Activated CD8-positive, alpha-beta memory T cell treated with anti-CD3 and anti-CD28 coated beads, Interleukin-2, amount 50 U/mL, for 24 hours (primary cell): ENCODE data around the gene PATL2.
"Not testable (repeated sequence)": the region's sequence is repeated elsewhere in the genome, so short reads cannot be mapped to it uniquely, and the experiment has no call there.

Experiments
- DNase-seq: peaks from one replicate; pipeline ENCODE4 v3.0.0-alpha.2; 2020; ENCODE audit errors: extremely low read depth

PATL2 gene

DNA sequence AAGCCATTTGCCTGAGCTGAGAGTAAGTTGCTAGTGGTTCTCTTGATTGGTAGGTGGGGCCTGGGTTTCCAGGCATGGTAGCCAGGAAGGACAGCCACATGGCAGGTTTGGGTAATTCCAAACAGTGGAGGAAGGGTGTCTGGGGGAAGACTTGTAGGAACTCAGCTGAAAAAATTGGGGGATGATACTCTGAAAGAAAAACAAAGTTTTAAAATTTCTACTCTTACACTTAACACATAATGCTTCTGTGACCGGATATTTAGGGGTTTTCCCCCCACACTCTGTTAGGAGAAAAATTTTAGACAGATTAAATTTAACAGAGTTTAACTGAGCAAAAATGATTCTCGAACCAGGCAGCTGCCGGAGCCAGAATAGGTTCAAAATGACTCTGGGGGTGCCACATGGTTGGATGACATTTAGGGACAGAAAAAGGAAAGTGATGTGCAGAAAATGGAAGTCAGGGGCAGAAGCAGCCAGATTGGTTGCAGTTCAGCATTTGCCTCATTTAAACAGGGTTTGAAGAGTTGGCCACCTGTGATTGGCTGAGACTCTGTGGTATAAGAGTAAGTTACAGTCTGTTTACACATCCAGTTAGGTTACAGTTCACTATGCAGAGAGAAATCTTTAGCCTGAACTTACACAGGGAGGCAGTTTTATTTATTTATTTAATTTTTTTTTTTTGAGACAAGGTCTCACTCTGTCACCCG, 8.3 kb upstream of the PATL2 start:
- DNase-seq, result no peak

DNA sequence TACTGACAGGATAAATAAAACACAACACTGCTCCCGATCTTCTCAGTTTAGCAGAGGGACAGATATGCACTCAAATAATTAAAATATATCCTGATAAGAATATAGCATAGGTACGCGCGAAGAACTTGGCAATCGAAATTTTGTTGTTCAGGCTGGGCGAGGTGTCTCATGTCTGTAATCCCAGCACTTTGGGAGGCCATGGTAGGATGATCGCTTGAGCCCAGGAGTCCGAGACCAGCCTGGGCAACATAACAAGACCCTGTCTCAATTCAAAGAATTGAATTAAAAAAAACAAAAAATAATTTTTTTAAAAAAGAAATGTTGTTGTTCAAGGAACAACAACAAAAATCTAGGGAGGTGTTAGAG, 7.8 kb upstream of the PATL2 start:
- no peak for DNase-seq

DNA sequence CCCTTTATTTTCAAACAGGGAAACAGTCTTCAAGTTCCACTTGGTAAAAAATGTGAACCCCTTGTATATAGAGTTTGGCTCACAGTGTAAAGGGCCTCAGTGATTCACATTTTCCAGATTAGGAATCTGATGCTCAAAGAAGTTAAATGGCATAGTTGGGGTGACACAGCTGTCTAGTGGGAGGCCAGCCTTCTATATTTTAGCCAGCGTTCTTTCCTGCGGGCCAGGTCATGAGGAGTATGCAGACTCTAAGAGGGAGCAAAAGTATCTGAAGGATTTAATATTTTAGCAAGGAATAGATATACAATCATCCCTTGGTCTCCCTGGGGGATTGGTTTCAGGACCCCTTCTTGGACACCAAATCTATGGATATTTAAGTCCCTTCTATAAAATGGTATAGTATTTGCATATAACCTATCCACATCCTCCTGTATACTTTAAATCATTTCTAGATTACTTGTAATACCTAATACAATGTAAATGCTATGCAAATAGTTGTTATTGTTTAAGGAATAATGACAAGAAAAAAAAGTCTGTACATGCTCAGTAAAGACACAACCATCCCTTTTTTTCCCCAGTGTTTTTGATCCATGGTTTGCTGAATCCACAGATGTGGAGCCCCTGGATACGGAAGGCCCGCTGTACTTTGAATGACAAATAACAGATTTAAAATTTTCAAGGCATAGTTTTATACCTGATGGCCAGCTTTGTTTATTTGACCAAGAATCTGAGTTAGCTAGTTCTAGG, 7.2 kb upstream of the PATL2 start:
- no peak for DNase-seq

DNA sequence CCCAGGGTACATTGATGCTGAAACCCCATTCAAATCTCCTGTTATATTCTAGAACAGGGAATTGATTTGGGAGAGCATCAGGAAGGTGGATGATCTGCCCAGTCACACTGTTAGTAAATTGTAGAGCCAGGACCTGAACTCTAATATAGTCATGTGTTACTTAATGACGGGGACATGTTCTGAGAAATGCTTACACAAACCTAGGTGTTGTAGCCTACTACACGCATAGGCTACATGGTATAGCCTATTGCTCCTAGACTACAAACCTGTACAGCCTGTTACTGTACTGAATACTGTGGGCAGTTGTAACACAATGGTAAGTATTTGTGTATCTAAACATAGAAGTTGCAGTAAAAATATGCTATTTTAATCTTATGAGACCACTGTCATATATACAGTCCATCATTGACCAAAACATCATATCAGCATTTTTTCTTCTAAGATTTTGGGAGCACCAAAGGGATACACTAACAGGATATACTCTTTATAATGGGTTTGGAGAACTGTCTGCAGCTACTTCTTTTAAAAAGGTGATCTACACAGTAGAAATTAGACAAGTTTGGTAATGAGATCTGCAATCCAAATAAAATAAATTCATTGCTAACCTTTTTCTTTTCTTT, 6.0 kb upstream of the PATL2 start:
- DNase-seq, result no peak

DNA sequence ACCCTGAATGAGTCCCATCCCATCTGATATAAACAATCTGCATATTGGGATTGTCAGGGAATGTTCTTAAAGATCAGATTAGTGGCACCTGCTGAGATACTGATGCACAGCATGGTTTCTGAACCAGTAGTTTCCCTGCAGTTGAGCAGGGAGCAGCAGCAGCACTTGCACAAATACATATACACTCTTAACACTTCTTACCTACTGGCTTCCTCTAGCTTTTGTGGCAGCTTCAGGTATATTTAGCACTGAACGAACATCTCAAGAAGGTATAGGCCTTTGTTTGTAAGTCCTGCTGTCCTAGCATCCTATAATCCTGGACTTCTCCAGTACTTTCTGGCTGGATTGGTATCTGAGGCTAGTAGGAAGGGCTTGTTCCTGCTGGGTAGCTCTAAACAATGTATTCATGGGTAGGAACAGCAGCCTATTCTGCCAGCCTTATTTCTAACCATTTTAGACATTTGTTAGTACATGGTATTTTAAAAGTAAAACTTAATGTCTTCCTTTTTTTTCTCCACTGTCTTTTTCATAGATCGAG, 4.7 kb upstream of the PATL2 start:
- no peak for DNase-seq

DNA sequence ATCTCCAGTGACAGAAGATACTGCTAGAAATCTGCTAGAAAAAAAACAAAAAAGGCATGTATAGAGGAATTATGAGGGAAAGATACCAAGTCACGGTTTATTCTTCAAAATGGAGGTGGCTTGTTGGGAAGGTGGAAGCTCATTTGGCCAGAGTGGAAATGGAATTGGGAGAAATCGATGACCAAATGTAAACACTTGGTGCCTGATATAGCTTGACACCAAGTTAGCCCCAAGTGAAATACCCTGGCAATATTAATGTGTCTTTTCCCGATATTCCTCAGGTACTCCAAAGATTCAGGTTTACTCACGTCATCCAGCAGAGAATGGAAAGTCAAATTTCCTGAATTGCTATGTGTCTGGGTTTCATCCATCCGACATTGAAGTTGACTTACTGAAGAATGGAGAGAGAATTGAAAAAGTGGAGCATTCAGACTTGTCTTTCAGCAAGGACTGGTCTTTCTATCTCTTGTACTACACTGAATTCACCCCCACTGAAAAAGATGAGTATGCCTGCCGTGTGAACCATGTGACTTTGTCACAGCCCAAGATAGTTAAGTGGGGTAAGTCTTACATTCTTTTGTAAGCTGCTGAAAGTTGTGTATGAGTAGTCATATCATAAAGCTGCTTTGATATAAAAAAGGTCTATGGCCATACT, 4.1 kb upstream of the PATL2 start:
- no peak for DNase-seq

DNA sequence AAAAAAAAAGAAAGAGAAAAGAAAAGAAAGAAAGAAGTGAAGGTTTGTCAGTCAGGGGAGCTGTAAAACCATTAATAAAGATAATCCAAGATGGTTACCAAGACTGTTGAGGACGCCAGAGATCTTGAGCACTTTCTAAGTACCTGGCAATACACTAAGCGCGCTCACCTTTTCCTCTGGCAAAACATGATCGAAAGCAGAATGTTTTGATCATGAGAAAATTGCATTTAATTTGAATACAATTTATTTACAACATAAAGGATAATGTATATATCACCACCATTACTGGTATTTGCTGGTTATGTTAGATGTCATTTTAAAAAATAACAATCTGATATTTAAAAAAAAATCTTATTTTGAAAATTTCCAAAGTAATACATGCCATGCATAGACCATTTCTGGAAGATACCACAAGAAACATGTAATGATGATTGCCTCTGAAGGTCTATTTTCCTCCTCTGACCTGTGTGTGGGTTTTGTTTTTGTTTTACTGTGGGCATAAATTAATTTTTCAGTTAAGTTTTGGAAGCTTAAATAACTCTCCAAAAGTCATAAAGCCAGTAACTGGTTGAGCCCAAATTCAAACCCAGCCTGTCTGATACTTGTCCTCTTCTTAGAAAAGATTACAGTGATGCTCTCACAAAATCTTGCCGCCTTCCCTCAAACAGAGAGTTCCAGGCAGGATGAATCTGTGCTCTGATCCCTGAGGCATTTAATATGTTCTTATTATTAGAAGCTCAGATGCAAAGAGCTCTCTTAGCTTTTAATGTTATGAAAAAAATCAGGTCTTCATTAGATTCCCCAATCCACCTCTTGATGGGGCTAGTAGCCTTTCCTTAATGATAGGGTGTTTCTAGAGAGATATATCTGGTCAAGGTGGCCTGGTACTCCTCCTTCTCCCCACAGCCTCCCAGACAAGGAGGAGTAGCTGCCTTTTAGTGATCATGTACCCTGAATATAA, 2.2 kb upstream of the PATL2 start:
- DNase-seq, result no peak

DNA sequence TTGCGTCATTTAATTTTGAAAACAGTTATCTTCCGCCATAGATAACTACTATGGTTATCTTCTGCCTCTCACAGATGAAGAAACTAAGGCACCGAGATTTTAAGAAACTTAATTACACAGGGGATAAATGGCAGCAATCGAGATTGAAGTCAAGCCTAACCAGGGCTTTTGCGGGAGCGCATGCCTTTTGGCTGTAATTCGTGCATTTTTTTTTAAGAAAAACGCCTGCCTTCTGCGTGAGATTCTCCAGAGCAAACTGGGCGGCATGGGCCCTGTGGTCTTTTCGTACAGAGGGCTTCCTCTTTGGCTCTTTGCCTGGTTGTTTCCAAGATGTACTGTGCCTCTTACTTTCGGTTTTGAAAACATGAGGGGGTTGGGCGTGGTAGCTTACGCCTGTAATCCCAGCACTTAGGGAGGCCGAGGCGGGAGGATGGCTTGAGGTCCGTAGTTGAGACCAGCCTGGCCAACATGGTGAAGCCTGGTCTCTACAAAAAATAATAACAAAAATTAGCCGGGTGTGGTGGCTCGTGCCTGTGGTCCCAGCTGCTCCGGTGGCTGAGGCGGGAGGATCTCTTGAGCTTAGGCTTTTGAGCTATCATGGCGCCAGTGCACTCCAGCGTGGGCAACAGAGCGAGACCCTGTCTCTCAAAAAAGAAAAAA, 1.4 kb upstream of the PATL2 start:
- no peak for DNase-seq

DNA sequence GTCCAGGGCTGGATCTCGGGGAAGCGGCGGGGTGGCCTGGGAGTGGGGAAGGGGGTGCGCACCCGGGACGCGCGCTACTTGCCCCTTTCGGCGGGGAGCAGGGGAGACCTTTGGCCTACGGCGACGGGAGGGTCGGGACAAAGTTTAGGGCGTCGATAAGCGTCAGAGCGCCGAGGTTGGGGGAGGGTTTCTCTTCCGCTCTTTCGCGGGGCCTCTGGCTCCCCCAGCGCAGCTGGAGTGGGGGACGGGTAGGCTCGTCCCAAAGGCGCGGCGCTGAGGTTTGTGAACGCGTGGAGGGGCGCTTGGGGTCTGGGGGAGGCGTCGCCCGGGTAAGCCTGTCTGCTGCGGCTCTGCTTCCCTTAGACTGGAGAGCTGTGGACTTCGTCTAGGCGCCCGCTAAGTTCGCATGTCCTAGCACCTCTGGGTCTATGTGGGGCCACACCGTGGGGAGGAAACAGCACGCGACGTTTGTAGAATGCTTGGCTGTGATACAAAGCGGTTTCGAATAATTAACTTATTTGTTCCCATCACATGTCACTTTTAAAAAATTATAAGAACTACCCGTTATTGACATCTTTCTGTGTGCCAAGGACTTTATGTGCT, 721 bp upstream of the PATL2 start:
- no peak for DNase-seq

DNA sequence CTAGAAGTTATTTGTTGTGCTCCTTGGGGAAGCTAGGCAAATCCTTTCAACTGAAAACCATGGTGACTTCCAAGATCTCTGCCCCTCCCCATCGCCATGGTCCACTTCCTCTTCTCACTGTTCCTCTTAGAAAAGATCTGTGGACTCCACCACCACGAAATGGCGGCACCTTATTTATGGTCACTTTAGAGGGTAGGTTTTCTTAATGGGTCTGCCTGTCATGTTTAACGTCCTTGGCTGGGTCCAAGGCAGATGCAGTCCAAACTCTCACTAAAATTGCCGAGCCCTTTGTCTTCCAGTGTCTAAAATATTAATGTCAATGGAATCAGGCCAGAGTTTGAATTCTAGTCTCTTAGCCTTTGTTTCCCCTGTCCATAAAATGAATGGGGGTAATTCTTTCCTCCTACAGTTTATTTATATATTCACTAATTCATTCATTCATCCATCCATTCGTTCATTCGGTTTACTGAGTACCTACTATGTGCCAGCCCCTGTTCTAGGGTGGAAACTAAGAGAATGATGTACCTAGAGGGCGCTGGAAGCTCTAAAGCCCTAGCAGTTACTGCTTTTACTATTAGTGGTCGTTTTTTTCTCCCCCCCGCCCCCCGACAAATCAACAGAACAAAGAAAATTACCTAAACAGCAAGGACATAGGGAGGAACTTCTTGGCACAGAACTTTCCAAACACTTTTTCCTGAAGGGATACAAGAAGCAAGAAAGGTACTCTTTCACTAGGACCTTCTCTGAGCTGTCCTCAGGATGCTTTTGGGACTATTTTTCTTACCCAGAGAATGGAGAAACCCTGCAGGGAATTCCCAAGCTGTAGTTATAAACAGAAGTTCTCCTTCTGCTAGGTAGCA, 657 bp downstream of the PATL2 start:
- no peak for DNase-seq

DNA sequence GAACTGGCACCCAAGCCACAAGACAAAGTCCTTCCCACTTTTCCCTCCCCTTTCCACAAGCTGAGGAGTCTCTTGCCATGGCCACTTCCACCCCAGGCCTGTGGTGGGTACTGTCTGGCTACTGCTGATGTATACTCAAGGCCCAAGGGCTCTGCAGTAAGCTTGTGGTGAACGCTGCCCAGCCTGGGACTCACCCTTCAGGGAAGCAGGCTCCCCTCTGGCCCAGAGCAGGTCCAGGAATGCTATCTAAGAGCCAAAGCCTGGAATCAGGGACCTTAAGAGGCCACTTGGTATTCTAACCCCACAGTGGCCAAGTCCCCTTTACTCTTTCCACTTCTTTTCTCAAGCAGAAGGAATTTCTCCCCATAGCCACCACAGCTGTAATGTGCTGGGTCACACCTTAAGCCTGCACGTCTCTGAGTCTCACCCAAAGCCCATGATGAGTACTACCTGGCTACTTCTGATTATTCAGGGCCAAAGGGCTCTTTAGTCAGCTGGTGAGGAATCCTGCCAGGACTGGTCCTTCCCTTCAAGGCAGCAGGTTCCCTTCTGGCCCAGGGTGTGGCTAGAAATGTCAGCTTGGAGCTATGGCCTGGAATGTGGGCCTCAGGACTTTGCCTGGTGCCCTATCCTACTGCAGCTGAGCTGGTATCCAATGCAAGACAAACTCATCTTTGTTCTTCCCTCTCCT, 4.0 kb downstream of the PATL2 start:
- DNase-seq, result no peak

DNA sequence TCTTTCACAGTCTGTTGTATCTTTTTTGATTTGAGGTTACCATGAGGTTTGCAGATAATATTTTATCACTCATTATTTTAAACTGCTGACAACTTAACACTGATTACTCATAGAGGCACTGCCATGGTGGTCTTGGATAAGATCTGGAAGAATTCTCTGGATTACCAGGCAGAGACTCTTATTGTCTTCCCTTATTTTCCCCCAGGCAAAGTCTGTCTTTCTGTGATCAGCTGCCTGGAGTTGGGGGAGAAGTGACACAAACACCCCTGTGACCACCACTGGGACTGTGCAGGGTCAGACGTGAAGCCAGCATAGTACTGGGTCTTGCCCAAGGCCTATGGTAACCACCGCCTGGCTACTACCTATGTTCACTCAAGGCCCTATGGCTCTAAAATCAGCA, 4.7 kb downstream of the PATL2 start:
- no peak for DNase-seq

DNA sequence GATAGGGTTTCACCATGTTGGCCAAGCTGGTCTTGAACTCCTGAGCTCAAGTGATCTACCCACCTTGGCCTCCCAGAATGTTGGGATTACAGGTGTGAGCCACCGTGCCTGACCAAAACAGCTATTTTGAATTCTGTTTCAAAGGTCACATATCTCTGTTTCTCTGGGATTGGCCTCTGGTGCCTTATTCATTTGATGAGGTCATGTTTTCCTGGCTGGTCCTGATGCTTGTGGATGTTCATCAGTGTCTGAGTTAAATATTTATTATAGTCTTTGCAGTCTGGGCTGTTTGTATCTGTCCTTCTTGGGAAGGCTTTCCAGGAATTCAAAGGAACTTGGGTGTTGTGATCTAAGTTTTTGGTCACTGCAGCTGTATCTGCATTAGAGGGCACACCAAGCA, 5.1 kb downstream of the PATL2 start:
- DNase-seq, result no peak

DNA sequence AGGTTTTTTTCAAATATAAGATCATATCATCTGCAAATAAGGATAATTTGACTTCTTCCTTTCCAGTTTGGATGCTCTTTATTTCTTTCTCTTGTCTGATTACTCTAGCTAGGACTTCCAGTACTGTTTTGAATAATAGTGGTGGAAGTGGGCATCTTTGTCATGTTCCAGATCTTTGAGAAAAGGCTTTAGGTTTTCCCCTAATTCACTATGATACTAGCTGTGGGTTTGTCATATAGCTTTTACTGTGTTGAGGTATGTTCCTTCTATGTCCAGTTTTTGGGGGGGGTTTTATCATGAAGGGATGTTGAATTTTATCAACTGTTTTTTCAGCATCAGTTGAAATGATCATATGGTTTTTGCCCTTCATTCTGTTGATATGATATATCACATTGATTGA, 10.4 kb downstream of the PATL2 start:
- not testable (repeated sequence) for DNase-seq

DNA sequence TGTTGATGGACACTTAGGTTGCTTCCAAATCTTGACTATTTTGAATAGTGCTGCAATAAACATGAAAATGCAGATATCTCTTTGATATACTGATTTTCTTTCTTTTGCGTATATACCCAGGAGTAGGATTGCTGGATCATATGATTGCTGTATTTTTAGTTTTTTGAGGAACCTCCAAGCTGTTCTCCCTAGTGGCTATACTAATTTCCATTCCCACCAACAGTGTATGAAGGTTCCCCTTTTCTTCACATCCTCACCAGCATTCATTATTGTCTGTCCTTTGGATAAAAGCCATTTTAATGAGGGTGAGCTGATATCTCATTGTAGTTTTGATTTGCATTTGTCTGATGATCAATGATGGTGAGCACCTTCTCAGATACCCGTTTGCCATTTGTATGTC, 12.5 kb downstream of the PATL2 start:
- no peak for DNase-seq

DNA sequence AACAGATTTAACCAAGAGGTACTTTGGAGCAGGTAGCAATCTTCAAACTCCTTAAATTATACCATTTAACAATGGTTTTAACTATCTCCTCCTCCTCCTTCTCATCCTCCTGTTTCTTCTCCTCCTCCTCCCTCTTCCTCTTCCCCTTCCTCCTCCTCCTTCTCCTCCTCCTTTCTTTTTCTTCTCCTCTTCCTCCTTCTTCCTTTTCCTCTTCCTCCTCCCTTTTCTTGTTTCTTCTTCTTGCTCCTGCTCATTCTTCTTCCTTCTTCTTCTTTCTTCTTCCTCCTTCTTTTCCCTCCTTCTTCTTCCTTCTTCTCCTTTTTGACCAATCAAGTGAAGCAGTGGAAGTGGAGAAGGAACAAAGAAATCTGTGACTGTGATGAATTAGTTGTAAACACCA, 14.1 kb downstream of the PATL2 start:
- no peak for DNase-seq

DNA sequence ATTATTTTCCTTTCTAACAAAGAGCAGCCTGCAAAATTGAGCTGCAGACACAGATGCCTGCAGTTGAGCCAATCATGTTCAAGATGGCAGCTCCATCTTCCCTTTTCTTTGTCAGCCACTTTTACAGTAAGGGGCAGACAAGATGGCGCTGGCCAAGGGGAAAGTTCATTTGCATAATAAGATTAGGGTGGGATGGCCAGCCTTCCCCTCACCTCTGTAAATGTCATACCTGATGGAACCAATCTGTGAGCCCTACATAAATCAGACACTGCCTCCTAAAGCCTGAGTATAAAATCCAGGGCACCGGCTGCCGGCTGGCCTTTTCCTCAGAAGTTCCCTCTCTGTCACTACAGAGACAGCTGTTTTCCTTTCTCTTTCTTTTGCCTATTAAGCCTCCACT, 15.8 kb downstream of the PATL2 start:
- no peak for DNase-seq

DNA sequence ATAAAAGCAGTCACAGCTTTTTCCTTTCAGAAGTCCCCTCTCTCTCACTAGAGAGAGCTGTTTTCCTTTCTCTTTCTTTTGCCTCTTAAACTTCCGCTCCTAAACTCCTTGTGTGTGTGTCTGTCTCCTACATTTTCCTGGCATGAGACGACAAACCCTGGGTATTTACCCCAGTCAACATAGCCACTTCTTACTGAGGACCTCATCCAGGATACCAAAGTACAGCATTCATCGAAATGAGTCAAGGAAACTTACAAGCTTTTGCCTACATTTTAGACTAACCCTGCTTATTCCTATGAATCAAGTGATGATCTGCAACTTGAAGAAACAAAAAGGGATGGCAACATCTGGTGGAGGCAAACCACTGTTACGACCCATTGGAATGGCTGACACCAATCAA, 16.7 kb downstream of the PATL2 start:
- DNase-seq, result no peak

DNA sequence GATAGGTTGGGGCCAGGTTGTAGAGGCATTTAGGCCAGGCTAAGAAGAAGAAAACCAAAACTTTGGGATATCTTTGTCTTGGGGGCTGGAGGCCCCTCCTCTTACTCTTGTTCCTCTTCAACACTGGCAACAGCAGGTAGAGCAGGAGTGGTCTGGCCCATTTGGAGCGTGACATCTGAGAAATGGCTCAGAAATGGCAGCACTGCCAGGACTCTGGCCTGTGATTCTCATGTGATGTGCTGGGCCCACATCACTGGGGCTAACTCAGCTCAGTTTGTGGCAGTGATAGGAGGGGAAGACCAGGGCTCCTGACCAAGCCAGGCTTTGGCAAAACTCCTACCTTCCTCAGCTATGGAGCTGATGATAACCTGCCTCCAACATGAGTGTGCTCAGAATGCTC, 18.5 kb downstream of the PATL2 start:
- no peak for DNase-seq
